AG04450 (cell line): ENCODE results near the gene CD8B2. TPM values are rescaled to one million over a fixed set of nuclear protein-coding genes. Genes with fewer than 3 reads are reported as not detected.
A peak's percentile ranks its signal among the peaks of the same experiment; 100 is the strongest.
"Not testable (repeated sequence)": the region's sequence is repeated elsewhere in the genome, so short reads cannot be mapped to it uniquely, and the experiment has no call there.

Source experiments
- CTCF ChIA-PET: fragments of 300-600, 350-600 bp; formaldehyde crosslinking; extraction: SDS; loops from one replicate; lab custom pipeline; 2022; ENCODE audit warnings: antibody characterized with exemption, inconsistent platforms; lab: Charles Lee
- POLR2A ChIA-PET: fragments of 350-600 bp; formaldehyde crosslinking; extraction: SDS; loops from one replicate; lab custom pipeline; 2021; ENCODE audit warnings: antibody characterized with exemption, inconsistent platforms; lab: Yijun Ruan, JAX
- DNase-seq: peaks from one replicate; pipeline ENCODE4 v3.0.0-alpha.2; 2011; ENCODE audit warnings: low read depth, low spot score
- H3K27ac ChIP-seq: one replicate; pipeline ENCODE4 v1.5.1; 2012; ENCODE audit warnings: low read depth, low read length, control low read depth
- H3K27me3 ChIP-seq: one replicate; pipeline ENCODE4 v1.6.0; 2012; ENCODE audit warnings: low read length; ENCODE audit not compliant: control insufficient read depth, insufficient read depth
- H3K4me3 ChIP-seq: 2 replicates; pipeline ENCODE4 v1.5.1; 2011; ENCODE audit warnings: mild to moderate bottlenecking, low read depth, low read length, control low read depth
- H3K9me3 ChIP-seq: 2 replicates; pipeline ENCODE4 v1.5.1; 2012; ENCODE audit warnings: low read length; ENCODE audit not compliant: control insufficient read depth, insufficient read depth
- polyA minus RNA-seq: library from RNA; depleted of rRNA, polyadenylated mRNA; stranded (reverse); fragments of >200 nt; gene quantifications from 2 replicates; pipeline ENCODE4 v1.2.3, GENCODE V29; 2011; rRNA and poly(A)+ RNA removed
- polyA plus RNA-seq: library from polyadenylated mRNA; depleted of rRNA; stranded (reverse); fragments of >200 nt; gene quantifications from 2 replicates; pipeline ENCODE4 v1.2.3, GENCODE V29; 2011; rRNA removed
- TF ChIP-seq, protein P1 (sequence below): IDR thresholded peaks from 2 replicates; pipeline ENCODE4 v1.5.1; 2011; ENCODE audit warnings: low read depth, low read length, control low read depth, inconsistent platforms

CD8B2 gene
- polyA plus RNA-seq (not detected in 2 replicates), polyA minus RNA-seq (not detected in 2 replicates)

DNA sequence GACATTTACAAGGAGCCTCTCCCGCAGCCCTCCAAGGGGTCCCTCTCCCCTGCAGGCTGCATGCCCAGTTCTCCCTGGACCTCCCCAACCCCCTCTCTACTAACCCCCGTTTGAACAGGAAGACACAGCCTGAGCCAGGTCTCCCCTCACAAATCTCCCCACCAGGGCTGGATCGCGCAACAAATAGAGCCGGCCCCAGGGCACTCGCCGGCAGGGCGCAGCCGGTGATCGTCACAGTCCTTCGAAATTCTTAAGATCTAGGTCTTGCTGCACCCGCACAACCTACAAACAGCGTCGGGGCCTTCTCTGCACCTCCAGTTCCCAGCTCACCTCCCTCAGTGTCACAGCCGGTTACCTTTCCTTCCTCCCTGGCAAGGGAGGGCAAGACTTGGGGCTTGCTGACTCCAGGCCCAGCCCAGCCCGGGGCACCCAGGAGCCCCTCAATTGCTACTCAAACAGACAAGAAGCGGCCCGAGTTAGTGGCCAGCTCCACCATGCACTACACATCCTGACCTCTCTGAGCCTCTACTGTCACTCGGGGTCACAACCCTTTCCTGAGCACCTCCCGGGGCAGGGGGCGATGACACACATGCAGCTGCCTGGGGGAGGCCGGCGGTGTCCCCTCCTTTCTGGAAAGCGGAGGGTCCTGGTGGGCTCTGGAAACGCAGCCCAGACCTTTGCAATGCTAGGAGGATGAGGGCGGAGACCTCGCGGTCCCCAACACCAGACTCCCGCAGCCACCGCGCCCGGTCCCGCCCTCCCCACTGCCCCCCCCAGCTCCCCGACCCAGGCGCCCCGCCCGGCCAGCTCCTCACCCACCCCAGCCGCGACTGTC lies at the start of gene CD8B2:
TSS of gene CD8B2 (plus strand) at position 814 of the 835 bp plus-strand sequence. CDS start 63 bp downstream, outside the sequence.
- DNase-seq, POLR2A ChIA-PET, H3K9me3 ChIP-seq, H3K27ac ChIP-seq, CTCF ChIA-PET, H3K4me3 ChIP-seq, H3K27me3 ChIP-seq: not testable (repeated sequence)

DNA sequence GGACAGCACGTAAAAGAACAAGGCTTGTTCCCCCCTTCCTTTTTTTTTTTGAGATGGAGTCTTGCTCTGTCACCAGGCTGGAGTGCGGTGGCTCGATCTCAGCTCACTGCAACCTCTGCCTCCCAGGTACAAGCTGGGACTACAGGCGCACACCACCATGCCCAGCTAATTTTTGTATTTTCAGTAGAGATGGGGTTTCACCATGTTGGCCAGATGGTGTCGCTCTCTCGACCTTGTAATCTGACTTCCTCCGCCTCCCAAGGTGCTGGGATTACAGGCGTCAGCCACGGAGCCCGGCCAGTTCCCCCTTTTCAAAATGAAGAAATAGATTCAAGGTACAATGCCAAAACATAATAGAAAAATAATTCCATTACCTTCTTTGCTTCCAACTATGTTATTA lies 25.3 kb upstream of the CD8B2 start:
- DNase-seq, H3K27ac ChIP-seq, CTCF ChIA-PET: not testable (repeated sequence)

DNA sequence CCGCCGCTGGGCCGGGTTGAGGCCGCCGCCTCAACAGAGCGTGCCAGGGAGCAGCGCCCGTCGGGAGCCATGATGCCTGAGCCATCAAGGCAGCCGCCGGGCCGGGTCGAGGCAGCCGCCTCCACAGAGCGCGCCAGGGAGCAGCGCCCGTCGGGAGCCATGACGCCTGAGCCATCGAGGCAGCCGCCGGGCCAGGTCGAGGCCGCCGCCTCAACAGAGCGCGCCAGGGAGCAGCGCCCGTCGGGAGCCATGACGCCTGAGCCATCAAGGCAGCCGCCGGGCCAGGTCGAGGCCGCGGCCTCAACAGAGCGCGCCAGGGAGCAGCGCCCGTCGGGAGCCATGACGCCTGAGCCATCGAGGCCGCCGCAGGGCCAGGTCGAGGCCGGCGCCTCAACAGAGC lies 19.6 kb upstream of the CD8B2 start:
- H3K27ac ChIP-seq, H3K4me3 ChIP-seq, DNase-seq, H3K9me3 ChIP-seq, H3K27me3 ChIP-seq, CTCF ChIA-PET, POLR2A ChIA-PET: not testable (repeated sequence)

More for the DNA sequence above, 25.3 kb upstream of the CD8B2 start:
- H3K4me3 ChIP-seq, H3K27me3 ChIP-seq, POLR2A ChIA-PET, H3K9me3 ChIP-seq: not testable (repeated sequence)

DNA sequence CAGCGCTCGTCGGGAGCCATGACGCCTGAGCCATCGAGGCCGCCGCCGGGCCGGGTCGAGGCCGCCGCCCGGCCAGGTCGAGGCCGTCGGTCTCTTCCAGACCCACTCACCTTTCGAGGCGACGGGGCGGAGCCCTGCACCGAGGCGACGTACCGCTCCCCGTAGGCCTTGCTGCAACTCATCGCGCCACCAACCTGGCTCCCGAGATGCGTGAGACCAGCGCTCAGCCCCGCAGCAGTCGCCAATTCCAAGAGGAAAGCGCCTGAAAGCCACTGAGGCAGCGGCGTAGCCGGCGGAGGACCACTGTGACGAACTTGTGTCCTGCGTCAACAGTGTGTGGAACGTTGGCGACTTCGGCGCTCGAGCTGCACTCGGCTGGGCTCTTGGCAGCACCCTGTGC lies 19.1 kb upstream of the CD8B2 start, which contains the start of gene RGPD3:
TSS of gene RGPD3 (minus strand) at position 307 of the 400 bp plus-strand sequence. CDS start at position 182, 125 bp downstream.
- H3K27ac ChIP-seq, CTCF ChIA-PET, H3K4me3 ChIP-seq, DNase-seq, POLR2A ChIA-PET, H3K9me3 ChIP-seq, H3K27me3 ChIP-seq: not testable (repeated sequence)

DNA sequence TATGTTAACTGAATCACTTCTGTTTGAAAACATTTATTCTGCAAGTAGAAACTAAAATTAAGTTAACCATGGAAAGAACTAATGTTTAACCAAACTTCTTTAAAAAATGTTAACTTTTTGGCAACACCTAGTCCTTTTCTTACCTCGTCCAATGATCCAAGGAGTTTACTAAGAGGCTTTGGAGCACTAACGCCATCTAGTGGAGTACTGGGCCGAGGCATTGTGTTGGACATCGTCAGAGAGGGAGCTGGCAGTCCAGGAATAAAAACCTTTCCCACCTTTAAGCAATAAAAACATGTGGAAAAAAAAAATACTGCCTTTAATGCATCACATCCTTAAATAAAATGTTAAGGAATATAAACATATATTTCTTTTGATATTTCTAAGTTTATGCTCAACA lies 16.5 kb upstream of the CD8B2 start:
- TF ChIP-seq, protein P1, sequence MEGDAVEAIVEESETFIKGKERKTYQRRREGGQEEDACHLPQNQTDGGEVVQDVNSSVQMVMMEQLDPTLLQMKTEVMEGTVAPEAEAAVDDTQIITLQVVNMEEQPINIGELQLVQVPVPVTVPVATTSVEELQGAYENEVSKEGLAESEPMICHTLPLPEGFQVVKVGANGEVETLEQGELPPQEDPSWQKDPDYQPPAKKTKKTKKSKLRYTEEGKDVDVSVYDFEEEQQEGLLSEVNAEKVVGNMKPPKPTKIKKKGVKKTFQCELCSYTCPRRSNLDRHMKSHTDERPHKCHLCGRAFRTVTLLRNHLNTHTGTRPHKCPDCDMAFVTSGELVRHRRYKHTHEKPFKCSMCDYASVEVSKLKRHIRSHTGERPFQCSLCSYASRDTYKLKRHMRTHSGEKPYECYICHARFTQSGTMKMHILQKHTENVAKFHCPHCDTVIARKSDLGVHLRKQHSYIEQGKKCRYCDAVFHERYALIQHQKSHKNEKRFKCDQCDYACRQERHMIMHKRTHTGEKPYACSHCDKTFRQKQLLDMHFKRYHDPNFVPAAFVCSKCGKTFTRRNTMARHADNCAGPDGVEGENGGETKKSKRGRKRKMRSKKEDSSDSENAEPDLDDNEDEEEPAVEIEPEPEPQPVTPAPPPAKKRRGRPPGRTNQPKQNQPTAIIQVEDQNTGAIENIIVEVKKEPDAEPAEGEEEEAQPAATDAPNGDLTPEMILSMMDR, result peak; percentile 23
- DNase-seq, POLR2A ChIA-PET: not testable (repeated sequence)

DNA sequence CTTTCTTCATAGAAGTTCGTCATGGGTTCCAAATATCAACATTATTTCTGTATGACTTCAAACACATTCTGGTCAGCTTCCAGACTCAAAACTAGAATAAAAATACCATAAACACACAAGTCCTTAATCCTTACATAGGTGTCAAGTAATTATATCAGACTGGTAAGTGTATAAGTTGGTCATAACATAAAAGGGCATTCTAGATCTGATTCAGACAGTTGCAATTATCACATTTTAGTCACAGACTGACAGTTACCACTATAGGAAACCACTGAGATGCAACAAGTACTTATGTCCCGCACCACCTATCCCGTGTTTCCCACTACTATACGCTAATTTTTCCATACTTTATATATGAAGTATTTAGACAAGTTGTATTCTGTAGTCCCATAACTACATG lies 9.5 kb upstream of the CD8B2 start:
- CTCF ChIA-PET, H3K27ac ChIP-seq, POLR2A ChIA-PET, H3K27me3 ChIP-seq, H3K9me3 ChIP-seq, H3K4me3 ChIP-seq, DNase-seq: not testable (repeated sequence)

More for the DNA sequence above, 16.5 kb upstream of the CD8B2 start:
- H3K4me3 ChIP-seq, H3K27ac ChIP-seq, H3K9me3 ChIP-seq, H3K27me3 ChIP-seq: not testable (repeated sequence)
- CTCF ChIA-PET, result interaction anchor here (0.7 kb wide), 1 partner anchor 495 kb away, joined by 3 read pairs; no protein-coding TSS in a partner anchor

DNA sequence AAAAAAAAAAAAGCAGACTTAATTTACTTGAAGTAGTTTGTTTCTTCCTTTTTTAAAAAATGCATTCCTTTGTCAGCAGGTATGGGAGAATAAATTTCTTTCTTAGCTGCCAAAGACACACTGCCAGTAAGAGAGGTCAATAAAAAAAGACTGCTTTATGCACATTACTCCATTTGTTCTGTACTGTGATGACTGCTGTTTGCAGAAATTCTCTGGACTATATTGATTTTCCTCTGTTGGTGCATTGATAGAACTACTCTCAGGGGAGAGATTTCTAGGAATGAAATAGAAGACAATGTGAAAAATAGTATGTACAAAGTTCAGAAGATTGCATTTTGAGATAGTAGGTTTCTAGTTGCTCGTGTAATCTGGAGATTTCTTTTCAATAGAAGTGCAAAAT lies 7.6 kb upstream of the CD8B2 start:
- H3K9me3 ChIP-seq, H3K27ac ChIP-seq, CTCF ChIA-PET, POLR2A ChIA-PET, H3K27me3 ChIP-seq, DNase-seq, H3K4me3 ChIP-seq: not testable (repeated sequence)

DNA sequence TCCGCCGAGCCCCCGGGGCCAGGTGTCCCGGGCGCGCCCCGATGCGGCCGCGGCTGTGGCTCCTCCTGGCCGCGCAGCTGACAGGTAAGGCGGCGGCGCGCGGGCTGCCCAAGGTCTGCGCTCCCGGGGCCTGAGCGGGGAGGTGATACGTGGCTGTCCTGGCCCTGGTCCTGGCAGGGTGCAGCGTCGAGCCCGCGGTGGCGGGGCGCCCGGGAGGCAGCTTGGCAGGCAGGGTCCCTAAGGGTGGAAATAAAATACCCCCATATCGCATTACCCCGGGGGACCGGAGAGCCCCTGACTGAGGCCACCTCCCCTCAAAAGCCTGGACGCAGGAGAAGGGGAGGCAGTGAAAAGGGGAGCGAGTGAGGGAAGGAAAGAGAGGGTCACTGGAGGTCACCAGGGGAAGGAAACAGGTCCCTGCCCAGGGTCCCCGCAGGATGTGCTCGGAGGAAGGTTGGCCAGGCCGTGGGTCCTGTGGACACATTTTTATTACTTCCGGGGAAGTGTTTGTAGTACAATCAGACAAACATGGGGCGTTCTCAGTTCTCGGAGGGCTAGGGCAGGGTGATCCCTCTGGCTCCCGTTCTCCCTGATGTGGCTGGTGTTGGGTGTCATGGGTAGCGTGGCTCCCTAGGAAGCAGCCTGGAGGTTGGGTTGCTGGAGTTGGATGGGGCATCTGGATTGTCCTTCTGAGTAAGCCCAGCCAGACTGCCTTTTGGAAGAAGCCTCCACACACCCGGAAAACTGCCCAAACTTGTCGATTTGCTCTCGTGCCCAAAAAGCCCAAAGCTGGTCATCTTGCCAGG lies 425 bp downstream of the CD8B2 start:
- H3K9me3 ChIP-seq, H3K4me3 ChIP-seq, POLR2A ChIA-PET, CTCF ChIA-PET, H3K27me3 ChIP-seq, H3K27ac ChIP-seq, DNase-seq: not testable (repeated sequence)

DNA sequence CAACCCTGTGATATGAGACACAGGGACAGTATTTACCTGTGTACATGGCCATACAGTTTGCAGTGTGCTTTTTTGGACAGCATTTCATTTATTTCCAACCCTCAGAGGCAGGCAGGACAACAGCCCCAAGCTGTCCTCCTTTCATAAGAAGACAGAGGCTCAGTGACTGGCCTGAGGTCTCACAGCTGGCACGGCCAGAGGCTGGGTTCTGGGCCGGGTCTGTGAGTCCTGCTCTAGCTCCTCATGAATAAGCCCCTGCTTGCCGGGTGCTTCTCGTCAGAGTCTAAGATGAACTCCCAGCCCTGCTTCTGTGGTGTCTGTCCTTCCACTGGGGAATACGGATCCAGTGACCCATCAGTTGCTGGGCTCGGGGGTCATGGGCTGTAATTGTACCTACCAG lies 2.5 kb downstream of the CD8B2 start:
- H3K4me3 ChIP-seq, H3K27ac ChIP-seq, CTCF ChIA-PET, H3K27me3 ChIP-seq, H3K9me3 ChIP-seq, POLR2A ChIA-PET, DNase-seq: not testable (repeated sequence)

DNA sequence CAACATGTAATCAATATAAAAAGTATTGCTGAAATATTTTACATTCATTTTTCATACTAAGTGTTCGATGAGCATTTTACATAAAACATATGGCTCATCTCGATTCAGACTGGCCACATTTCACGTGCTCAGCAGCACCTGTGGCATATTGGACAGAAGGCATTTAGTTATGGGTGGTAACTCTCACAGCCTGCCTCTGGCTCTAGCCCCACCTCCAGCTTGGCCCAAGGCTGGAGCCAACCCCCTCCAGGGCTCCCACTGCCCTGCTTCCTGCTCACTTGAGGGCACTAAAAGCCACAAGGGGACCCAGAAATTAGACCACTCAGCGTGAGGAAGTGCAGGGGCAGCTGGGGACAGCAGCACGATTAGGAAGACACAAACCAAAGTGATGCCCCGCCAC lies 5.2 kb downstream of the CD8B2 start:
- POLR2A ChIA-PET, H3K4me3 ChIP-seq, H3K27me3 ChIP-seq, H3K9me3 ChIP-seq, DNase-seq, H3K27ac ChIP-seq, CTCF ChIA-PET: not testable (repeated sequence)
